ENCODE results near the gene RAP1GAP2. TPM values are rescaled to one million over a fixed set of nuclear protein-coding genes. Genes with fewer than 3 reads are reported as not detected.
"Not testable (repeated sequence)": the region's sequence is repeated elsewhere in the genome, so short reads cannot be mapped to it uniquely, and the experiment has no call there.

RAP1GAP2 gene
- total RNA-seq, 1 donor from 2014 or later: 31.2 TPM

GRCh38 chr17:2975469-2975958, 179.3 kb downstream of the RAP1GAP2 start:
- intact Hi-C loops (cut with DNase I): no loop called here
- no peak for DNase-seq (ENCODE audit: low spot score)

GRCh38 chr17:2977157-2977556, 180.9 kb downstream of the RAP1GAP2 start:
- intact Hi-C loops (cut with DNase I): no loop called here
- DNase-seq (ENCODE audit: low spot score): no peak

DNA sequence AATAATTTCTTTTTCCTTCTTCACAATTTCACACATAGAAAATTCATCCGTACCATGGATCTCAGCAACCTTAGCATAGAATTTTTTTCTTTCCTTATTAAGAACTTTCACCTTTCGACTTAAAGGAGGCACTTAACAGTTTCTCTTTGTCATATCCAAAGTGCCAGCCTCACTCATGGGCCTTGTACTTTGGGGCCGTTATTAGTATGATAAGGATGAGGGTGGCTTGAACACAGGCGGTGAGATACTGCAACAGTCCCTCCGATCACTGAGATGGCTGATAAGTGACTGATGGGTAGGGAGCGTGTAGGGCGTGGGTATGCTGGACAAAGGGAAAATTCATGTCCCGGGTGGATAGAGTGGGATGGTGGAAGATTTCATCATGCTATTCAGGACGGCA, 181.9 kb downstream of the RAP1GAP2 start:
- intact Hi-C loops (cut with DNase I): no loop called here

GRCh38 chr17:2978991-2979390, 182.8 kb downstream of the RAP1GAP2 start:
- intact Hi-C loops (cut with DNase I): no loop called here
- no peak for DNase-seq (ENCODE audit: low spot score)

More for the DNA sequence above, 181.9 kb downstream of the RAP1GAP2 start:
- no peak for DNase-seq (ENCODE audit: low spot score)

- no peak for DNase-seq (ENCODE audit: low spot score)
- intact Hi-C loops (cut with DNase I): no loop called here
Measured at GRCh38 chr17:2980211-2980903, 184.1 kb downstream of the RAP1GAP2 start.

DNA sequence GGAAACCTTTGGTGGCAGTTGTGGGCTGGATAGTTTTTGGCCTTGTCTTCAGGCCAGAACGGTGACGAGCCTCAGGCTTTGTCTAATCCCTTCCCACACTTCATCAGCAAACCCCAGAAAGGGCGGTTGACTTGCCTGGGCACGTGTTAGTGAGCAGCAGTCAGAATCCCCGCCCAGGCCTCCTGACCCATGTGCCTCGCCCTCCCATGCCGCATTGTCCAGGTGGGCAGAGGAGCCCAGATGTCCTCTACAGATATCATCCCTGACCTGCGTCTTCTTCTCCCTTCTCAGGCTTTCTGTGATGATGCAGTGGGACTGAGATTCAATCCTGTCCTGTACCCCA, 184.6 kb downstream of the RAP1GAP2 start:
- intact Hi-C loops (cut with DNase I): no loop called here
- DNase-seq (ENCODE audit: low spot score): no peak

GRCh38 chr17:2981325-2981724, 185.1 kb downstream of the RAP1GAP2 start:
- DNase-seq (ENCODE audit: low spot score): no peak
- intact Hi-C loops (cut with DNase I): no loop called here

GRCh38 chr17:2982854-2983253, 186.6 kb downstream of the RAP1GAP2 start:
- peak; percentile 87 for DNase-seq (ENCODE audit: low spot score)
- intact Hi-C loops (cut with DNase I): loop anchor here (2.0 kb wide), 1 partner anchor 22 kb away; no protein-coding TSS in a partner anchor

DNA sequence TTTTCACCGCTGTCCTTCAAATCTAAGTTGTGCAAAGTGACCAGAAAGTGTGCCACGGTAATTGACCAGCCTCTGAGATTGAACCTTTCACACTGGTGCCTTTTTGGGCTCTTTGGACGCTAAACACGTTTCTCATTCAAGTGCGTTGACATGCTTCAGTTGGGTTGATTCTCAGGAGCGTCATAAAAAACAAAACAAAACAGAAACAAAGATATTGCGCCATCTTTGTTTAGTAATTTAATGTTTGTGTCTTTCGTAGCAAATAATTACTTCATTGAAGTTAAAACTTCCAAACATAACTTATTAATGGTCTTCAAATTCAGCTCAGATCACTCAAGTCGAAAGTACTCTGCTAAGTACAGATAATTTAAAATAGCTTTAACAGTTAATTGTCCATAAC, 187.0 kb downstream of the RAP1GAP2 start:
- intact Hi-C loops (cut with DNase I): loop anchor here (2.0 kb wide), 1 partner anchor 22 kb away; no protein-coding TSS in a partner anchor
- DNase-seq (ENCODE audit: low spot score): no peak

- intact Hi-C loops (cut with DNase I): no loop called here
- no peak for DNase-seq (ENCODE audit: low spot score)
Measured at GRCh38 chr17:2985318-2985717, 189.1 kb downstream of the RAP1GAP2 start.

DNA sequence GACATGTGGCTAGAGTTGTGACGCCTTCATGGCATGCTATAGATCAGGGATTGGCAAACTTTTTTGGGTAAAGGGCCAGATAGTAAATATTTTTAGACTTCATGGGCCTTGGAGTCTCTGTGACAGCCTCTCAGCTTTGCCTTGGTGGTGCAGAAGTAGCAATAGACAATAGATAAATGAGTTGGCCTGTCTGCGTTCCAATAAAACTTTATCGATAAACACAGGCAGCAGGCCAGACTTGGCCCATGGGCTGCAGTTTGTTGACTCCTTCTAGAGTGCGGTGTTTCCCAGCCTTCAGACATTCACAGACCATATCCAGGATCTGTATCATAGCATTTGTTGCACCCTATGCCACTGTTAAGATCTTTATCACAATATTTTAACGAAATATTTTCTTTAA, 190.7 kb downstream of the RAP1GAP2 start:
- intact Hi-C loops (cut with DNase I): no loop called here
- no peak for DNase-seq (ENCODE audit: low spot score)

- DNase-seq (ENCODE audit: low spot score); intact Hi-C loops (cut with DNase I): not testable (repeated sequence)
Measured at GRCh38 chr17:2989396-2989795, 193.2 kb downstream of the RAP1GAP2 start.

GRCh38 chr17:2989855-2990254, 193.6 kb downstream of the RAP1GAP2 start:
- intact Hi-C loops (cut with DNase I): no loop called here

GRCh38 chr17:2990396-2990795, 194.2 kb downstream of the RAP1GAP2 start:
- intact Hi-C loops (cut with DNase I): no loop called here

More at GRCh38 chr17:2989855-2990254, 193.6 kb downstream of the RAP1GAP2 start:
- no peak for DNase-seq (ENCODE audit: low spot score)

GRCh38 chr17:2991396-2992180, 195.3 kb downstream of the RAP1GAP2 start:
- DNase-seq (ENCODE audit: low spot score); intact Hi-C loops (cut with DNase I): not testable (repeated sequence)

More at GRCh38 chr17:2990396-2990795, 194.2 kb downstream of the RAP1GAP2 start:
- no peak for DNase-seq (ENCODE audit: low spot score)

DNA sequence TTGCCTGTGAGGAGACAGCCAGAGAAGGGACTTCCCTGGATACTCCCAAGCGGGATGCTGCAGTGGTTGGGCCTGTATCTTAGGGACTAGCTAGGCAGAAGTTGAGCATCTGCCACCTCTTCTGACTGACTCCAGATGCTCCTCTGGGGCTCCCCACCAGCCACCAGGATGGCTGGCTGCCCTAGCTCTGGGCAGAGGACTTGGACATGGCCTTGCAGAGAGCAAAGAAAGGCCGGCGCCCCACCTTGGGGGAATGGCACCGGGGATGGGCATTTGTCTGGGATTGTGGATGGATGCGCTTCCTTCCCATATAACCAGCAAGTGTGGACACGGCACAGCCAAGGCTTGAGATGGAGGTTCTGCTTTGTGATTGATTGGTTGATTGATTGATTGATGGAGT, 198.2 kb downstream of the RAP1GAP2 start:
- no peak for DNase-seq (ENCODE audit: low spot score)
- intact Hi-C loops (cut with DNase I): no loop called here

DNA sequence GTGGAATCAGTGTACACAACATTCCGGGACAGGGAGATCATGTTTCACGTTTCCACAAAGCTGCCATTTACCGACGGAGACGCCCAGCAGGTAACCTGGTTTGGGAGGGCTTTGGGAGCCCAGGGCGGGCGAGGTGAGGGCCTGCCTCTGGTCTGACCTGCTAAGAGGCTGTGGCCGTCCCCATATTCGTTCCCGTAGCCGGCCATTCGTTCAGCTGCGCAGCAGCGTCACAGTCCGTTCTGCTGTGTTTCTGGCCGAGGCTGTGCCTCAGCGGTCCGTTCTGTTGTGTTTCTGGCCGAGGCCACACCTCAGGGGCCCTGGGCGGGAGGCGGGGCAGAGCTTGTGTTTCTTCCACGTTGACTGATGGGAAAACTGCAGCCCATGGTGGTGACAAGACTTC, 199.1 kb downstream of the RAP1GAP2 start:
- intact Hi-C loops (cut with DNase I): no loop called here
- no peak for DNase-seq (ENCODE audit: low spot score)

GRCh38 chr17:2995886-2996809, 199.9 kb downstream of the RAP1GAP2 start:
- no peak for DNase-seq (ENCODE audit: low spot score)
- intact Hi-C loops (cut with DNase I): no loop called here

- no peak for DNase-seq (ENCODE audit: low spot score)
- intact Hi-C loops (cut with DNase I): no loop called here
Measured at GRCh38 chr17:2996810-2997670, 200.8 kb downstream of the RAP1GAP2 start.
